Thyroid gland (tissue), 4 donors: ENCODE measurements around the gene XRCC6.

ENCODE experiments used
- CTCF ChIP-seq, 6 experiments: fragments of 200-600 bp in 3 of 6; fragments of 450-650 bp in 3 of 6; sonication (generic) in 3 of 6; IDR thresholded peaks; one replicate each; pipeline ENCODE4 v1.5.1; 2016 to 2019; ENCODE audit warnings: antibody characterized with exemption in 6 of 6, mild to moderate bottlenecking in 2 of 6, inconsistent platforms in 1 of 6, moderate library complexity in 1 of 6
- POLR2A ChIP-seq, 2 donors: fragments of 450-650 bp; IDR thresholded peaks; one replicate each; pipeline ENCODE4 v1.6.1; 2017; ENCODE audit warnings: antibody characterized with exemption in 2 of 2, mild to moderate bottlenecking in 2 of 2, moderate library complexity in 1 of 2

GRCh38 chr22:41625577-41625976 is 4.5 kb downstream of the XRCC6 start:
- TF ChIP-seq POLR2A (IDR thresholded peaks at IDR 0.05) (no peak), CTCF (IDR thresholded peaks at IDR 0.05) (no peak)
